HEK293 (cell line): Measurements from ENCODE around the gene DNAJC5.
A peak's percentile ranks its signal among the peaks of the same experiment; 100 is the strongest.

Experiments
- ATF2 ChIP-seq: fragments of 450-650 bp; formaldehyde crosslinking; IDR thresholded peaks from 2 replicates; pipeline ENCODE4 v1.5.1; 2016; ENCODE audit warnings: missing biosample characterization, missing genetic modification characterization, low read depth
- BCL11A ChIP-seq: fragments of 450-650 bp; formaldehyde crosslinking; IDR thresholded peaks from 2 replicates; pipeline ENCODE4 v1.5.1; 2016; ENCODE audit warnings: low read depth, missing biosample characterization, missing genetic modification characterization
- BCL11B ChIP-seq: fragments of 450-650 bp; formaldehyde crosslinking; IDR thresholded peaks from 2 replicates; pipeline ENCODE4 v1.5.1; 2016; ENCODE audit warnings: low read depth, missing biosample characterization, missing genetic modification characterization
- CTCF ChIP-seq: fragments of 450-650 bp; formaldehyde crosslinking; IDR thresholded peaks from 2 replicates; pipeline ENCODE4 v1.5.1; 2016; ENCODE audit warnings: missing biosample characterization, missing genetic modification characterization
- ELK4 ChIP-seq: IDR thresholded peaks from 2 replicates; pipeline ENCODE4 v1.6.1; 2011; ENCODE audit warnings: mild to moderate bottlenecking, low read depth, low read length, borderline replicate concordance
- KLF17 ChIP-seq: fragments of 450-650 bp; formaldehyde crosslinking; IDR thresholded peaks from 2 replicates; pipeline ENCODE4 v1.5.1; 2016; ENCODE audit warnings: missing biosample characterization, missing genetic modification characterization
- PATZ1 ChIP-seq: fragments of 450-650 bp; formaldehyde crosslinking; IDR thresholded peaks from 2 replicates; pipeline ENCODE4 v1.5.1; 2016; ENCODE audit warnings: missing biosample characterization, missing genetic modification characterization
- PRDM1 ChIP-seq: fragments of 450-650 bp; formaldehyde crosslinking; IDR thresholded peaks from 2 replicates; pipeline ENCODE4; 2016; ENCODE audit warnings: missing biosample characterization, missing genetic modification characterization
- ZBTB1 ChIP-seq: fragments of 450-650 bp; formaldehyde crosslinking; IDR thresholded peaks from 2 replicates; pipeline ENCODE4 v1.5.1; 2016; ENCODE audit warnings: missing biosample characterization, missing genetic modification characterization
- ZBTB11 ChIP-seq: fragments of 450-650 bp; formaldehyde crosslinking; conservative IDR thresholded peaks from 2 replicates; pipeline ENCODE4 v1.5.1; 2016; ENCODE audit warnings: low read depth, missing biosample characterization, missing genetic modification characterization
- ZBTB20 ChIP-seq: fragments of 450-650 bp; formaldehyde crosslinking; IDR thresholded peaks from 2 replicates; pipeline ENCODE4 v1.5.1; 2016; ENCODE audit warnings: missing biosample characterization, missing genetic modification characterization
- ZBTB6 ChIP-seq: fragments of 450-650 bp; formaldehyde crosslinking; IDR thresholded peaks from 2 replicates; pipeline ENCODE4 v1.5.1; 2017; ENCODE audit warnings: missing biosample characterization, missing genetic modification characterization
- ZEB2 ChIP-seq: fragments of 450-650 bp; formaldehyde crosslinking; IDR thresholded peaks from 2 replicates; pipeline ENCODE4 v1.5.1; 2016; ENCODE audit warnings: missing biosample characterization, missing genetic modification characterization
- ZIC2 ChIP-seq: fragments of 450-650 bp; formaldehyde crosslinking; IDR thresholded peaks from 2 replicates; pipeline ENCODE4 v1.5.1; 2016; ENCODE audit warnings: missing biosample characterization, missing genetic modification characterization
- ZNF148 ChIP-seq: fragments of 450-650 bp; formaldehyde crosslinking; IDR thresholded peaks from 2 replicates; pipeline ENCODE4 v1.5.0; 2017; ENCODE audit warnings: missing biosample characterization, missing genetic modification characterization, borderline replicate concordance
- ZNF174 ChIP-seq: fragments of 450-650 bp; formaldehyde crosslinking; IDR thresholded peaks from 2 replicates; pipeline ENCODE4 v1.5.0; 2017; ENCODE audit warnings: missing biosample characterization, mild to moderate bottlenecking, missing genetic modification characterization
- ZNF202 ChIP-seq: fragments of 450-650 bp; formaldehyde crosslinking; IDR thresholded peaks from 2 replicates; pipeline ENCODE4 v1.5.1; 2016; ENCODE audit warnings: missing biosample characterization, missing genetic modification characterization, borderline replicate concordance
- ZNF214 ChIP-seq: fragments of 450-650 bp; formaldehyde crosslinking; IDR thresholded peaks from 2 replicates; pipeline ENCODE4 v1.5.1; 2017; ENCODE audit warnings: missing biosample characterization, mild to moderate bottlenecking, missing genetic modification characterization, borderline replicate concordance
- ZNF624 ChIP-seq: fragments of 450-650 bp; formaldehyde crosslinking; IDR thresholded peaks from 2 replicates; pipeline ENCODE4 v1.5.1; 2017; ENCODE audit warnings: missing biosample characterization, missing genetic modification characterization
- ZNF629 ChIP-seq: fragments of 450-650 bp; formaldehyde crosslinking; IDR thresholded peaks from 2 replicates; pipeline ENCODE4 v1.5.1; 2017; ENCODE audit warnings: missing biosample characterization, missing genetic modification characterization
- ZNF645 ChIP-seq: fragments of 450-650 bp; formaldehyde crosslinking; IDR thresholded peaks from 2 replicates; pipeline ENCODE4; 2016; ENCODE audit warnings: missing biosample characterization, missing genetic modification characterization
- ZSCAN23 ChIP-seq: fragments of 450-650 bp; formaldehyde crosslinking; IDR thresholded peaks from 2 replicates; pipeline ENCODE4 v1.5.1; 2016; ENCODE audit warnings: missing biosample characterization, missing genetic modification characterization
- ZSCAN30 ChIP-seq: fragments of 450-650 bp; IDR thresholded peaks from 2 replicates; pipeline ENCODE4 v1.5.1; 2018; ENCODE audit warnings: missing biosample characterization, mild to moderate bottlenecking, missing genetic modification characterization, moderate library complexity

DNAJC5 gene

GRCh38 chr20:63977739-63978276 lies 82.9 kb downstream of the DNAJC5 start (continued):
- TF ChIP-seq ZNF202 (tag by site-specific recombination) (no peak), ZNF148 (tag by site-specific recombination) (no peak), ZNF624 (tag by site-specific recombination) (no peak), ZBTB20 (tag by site-specific recombination) (peak; percentile 49), ZNF629 (tag by site-specific recombination) (peak; percentile 59), PATZ1 (tag by site-specific recombination) (peak; percentile 59; the same call in 1 of the 2 replicates), PRDM1 (tag by site-specific recombination) (no peak), ZEB2 (tag by site-specific recombination) (peak; percentile 75), ZIC2 (tag by site-specific recombination) (peak; percentile 88), ZNF214 (no peak), ZSCAN30 (tag by site-specific recombination) (no peak), ZNF174 (tag by site-specific recombination) (no peak), CTCF (tag by site-specific recombination) (no peak), ATF2 (tag by site-specific recombination) (no peak), ELK4 (no peak), ZBTB6 (tag by site-specific recombination) (no peak), ZBTB1 (no peak), KLF17 (tag by site-specific recombination) (0 out of 2 replicates have a peak, but pooled peaks have one; percentile 36), ZNF645 (tag by site-specific recombination) (no peak), ZBTB11 (tag by site-specific recombination) (no peak), BCL11B (tag by site-specific recombination) (no peak), BCL11A (0 out of 2 replicates have a peak, but pooled peaks have one; percentile 23), ZSCAN23 (tag by site-specific recombination) (no peak)
